PC-9 (cell line): Measurements from ENCODE around the gene C4orf36.

Experiments used
- EZH2 ChIP-seq: fragments of 200-600 bp; sonication (generic); IDR thresholded peaks from 2 replicates; pipeline ENCODE4 v1.8.0; 2017; ENCODE audit warnings: antibody characterized with exemption, low read depth
- TF ChIP-seq, protein P1 (sequence below): fragments of 200-600 bp; sonication (generic); conservative IDR thresholded peaks from 2 replicates; pipeline ENCODE4 v1.6.1; 2017; ENCODE audit warnings: mixed run types, antibody characterized with exemption, mild to moderate bottlenecking, moderate library complexity

DNA sequence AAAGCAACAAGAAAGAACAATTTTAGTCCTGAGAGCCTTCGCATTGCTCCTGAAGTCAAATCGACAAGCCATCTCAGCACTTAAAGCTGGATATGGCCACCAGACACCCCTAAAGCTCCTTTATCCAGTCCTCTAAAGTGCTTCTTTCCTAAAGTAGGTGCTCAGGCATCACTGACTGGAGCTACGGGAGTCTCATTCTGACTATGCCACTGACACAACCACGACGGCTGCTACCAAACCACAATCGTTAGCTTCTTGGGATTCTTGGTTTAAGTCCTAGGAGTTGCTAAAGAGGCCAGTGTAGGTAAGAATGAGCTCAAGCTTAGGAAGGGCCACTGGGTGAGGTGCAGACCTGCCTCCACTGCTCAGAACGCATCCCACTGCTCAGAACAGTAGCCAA, 44.1 kb downstream of the C4orf36 start:
- TF ChIP-seq, protein P1, sequence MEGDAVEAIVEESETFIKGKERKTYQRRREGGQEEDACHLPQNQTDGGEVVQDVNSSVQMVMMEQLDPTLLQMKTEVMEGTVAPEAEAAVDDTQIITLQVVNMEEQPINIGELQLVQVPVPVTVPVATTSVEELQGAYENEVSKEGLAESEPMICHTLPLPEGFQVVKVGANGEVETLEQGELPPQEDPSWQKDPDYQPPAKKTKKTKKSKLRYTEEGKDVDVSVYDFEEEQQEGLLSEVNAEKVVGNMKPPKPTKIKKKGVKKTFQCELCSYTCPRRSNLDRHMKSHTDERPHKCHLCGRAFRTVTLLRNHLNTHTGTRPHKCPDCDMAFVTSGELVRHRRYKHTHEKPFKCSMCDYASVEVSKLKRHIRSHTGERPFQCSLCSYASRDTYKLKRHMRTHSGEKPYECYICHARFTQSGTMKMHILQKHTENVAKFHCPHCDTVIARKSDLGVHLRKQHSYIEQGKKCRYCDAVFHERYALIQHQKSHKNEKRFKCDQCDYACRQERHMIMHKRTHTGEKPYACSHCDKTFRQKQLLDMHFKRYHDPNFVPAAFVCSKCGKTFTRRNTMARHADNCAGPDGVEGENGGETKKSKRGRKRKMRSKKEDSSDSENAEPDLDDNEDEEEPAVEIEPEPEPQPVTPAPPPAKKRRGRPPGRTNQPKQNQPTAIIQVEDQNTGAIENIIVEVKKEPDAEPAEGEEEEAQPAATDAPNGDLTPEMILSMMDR = no peak
- TF ChIP-seq EZH2 = no peak
